ENCODE measurements around the gene TMX1.

- TF ChIP-seq CTCF (conservative IDR thresholded peaks at IDR 0.05 in 1 of 2, IDR thresholded peaks at IDR 0.05 in 1 of 2; ENCODE audit: low read depth in 1 of 2, low read length in 2 of 2) (peak; percentile 62 to 64), EZH2 (IDR thresholded peaks at IDR 0.05; ENCODE audit: low read length, missing control alignments) (no peak)
Measured at GRCh38 chr14:51219473-51220448, 20.3 kb upstream of the TMX1 start.
